Adrenal gland (tissue), 12 donors: Measurements from ENCODE around the gene CREBZF. TPM values are rescaled to one million over a fixed set of nuclear protein-coding genes. Genes with fewer than 3 reads are reported as not detected.

Experiments used
- polyA plus RNA-seq, 3 donors: library from polyadenylated mRNA; stranded (reverse); fragments of 200-250 nt in 2 of 3; fragments of 350-450 nt in 1 of 3; fragmentation: Illumina TruSeq in 1 of 3; extraction: RNeasy Lipid Tissue Mini Kit (QIAGEN cat#74804) in 1 of 3; gene quantifications; one replicate each; pipeline ENCODE4 v1.2.3, GENCODE V29; 2013 to 2014
- total RNA-seq, 9 donors: library from RNA; depleted of rRNA in 4 of 9; stranded (reverse); fragments of >200 nt in 4 of 9; fragments of 120-200 nt in 1 of 9; fragmentation: NEBNext Ultra II Directional in 1 of 9; extraction: Animal tissue kit (Norgen Biotek cat#: 25700) in 1 of 9; gene quantifications; one replicate each; pipeline versions ENCODE4 v1.1.0 to v1.2.4, GENCODE V29; 2013 to 2023
- donor health status: healthy with polysubstance abuse.
- donor health status: Bipolar disorder and iron deficiency.
- donor health status: DM: yes; HTN: yes; CAD: no.
- donor health status: DM: no; HTN: no; CAD: no.
- donor health status: DM: no; HTN: no; CAD: no.
- donor health status: DM: yes; HTN: yes; CAD: no.

The CREBZF gene
- total and polyA plus RNA-seq, 12 donors, result 15.8 to 78.6 (median 38.2) TPM

Other genes starting within 250 kb of the CREBZF start
- gene DLG2, start 37.8 kb downstream of the CREBZF start, total RNA-seq, result 100 to 1,000 TPM in 1 of 9 donors, 10 to 100 TPM in 7, 1 to 10 TPM in 1; 8.4 to 101 (median 45.5) TPM
- 10 to 100 TPM in 2 of 3 donors, 1 to 10 TPM in 1; 8.3 to 14.4 (median 11.1) TPM for gene DLG2, start 37.8 kb downstream of the CREBZF start, polyA plus RNA-seq
- gene TMEM126B, start 36.5 kb downstream of the CREBZF start, total RNA-seq, result 10 to 100 TPM; 39.9 to 96.4 (median 50.4) TPM
- 100 to 1,000 TPM in 1 of 3 donors, 10 to 100 TPM in 2; 62.8 to 125 (median 90.8) TPM for gene TMEM126B, start 36.5 kb downstream of the CREBZF start, polyA plus RNA-seq
- 10 to 100 TPM; 16.4 to 62.6 (median 36.0) TPM for gene TMEM126A, start 17.2 kb downstream of the CREBZF start, total RNA-seq
- gene TMEM126A, start 17.2 kb downstream of the CREBZF start, polyA plus RNA-seq, result 10 to 100 TPM; 49.3 to 62.1 (median 51.9) TPM
- 1 to 10 TPM in 7 of 9 donors, under 1 TPM in 1, not detected in 1; 0.66 to 2.3 (median 1.9) TPM for gene CCDC89, start 21.1 kb upstream of the CREBZF start, total RNA-seq
- gene CCDC89, start 21.1 kb upstream of the CREBZF start, polyA plus RNA-seq, result under 1 TPM; 0.61 to 0.99 (median 0.64) TPM
- gene SYTL2, start 146.0 kb upstream of the CREBZF start, total RNA-seq, result 100 to 1,000 TPM in 1 of 9 donors, 10 to 100 TPM in 7, 1 to 10 TPM in 1; 9.2 to 134 (median 20.9) TPM
- gene SYTL2, start 146.0 kb upstream of the CREBZF start, polyA plus RNA-seq, result 10 to 100 TPM in 2 of 3 donors, 1 to 10 TPM in 1; 8.2 to 21.8 (median 12.1) TPM
- not detected for gene CCDC83, start 190.3 kb upstream of the CREBZF start, total RNA-seq
- not detected for gene CCDC83, start 190.3 kb upstream of the CREBZF start, polyA plus RNA-seq